Brain microvascular endothelial cell (primary cell): ENCODE results near the gene PBRM1.

ENCODE experiments used
- DNase-seq: peaks from one replicate; pipeline ENCODE4 v3.0.0-alpha.2; 2020
- H3K27ac ChIP-seq: fragments of 250-450 bp; sonication (Bioruptor Pico); 2 replicates; pipeline ENCODE4 v1.5.1; 2020; ENCODE audit warnings: mild to moderate bottlenecking, moderate library complexity
- H3K27me3 ChIP-seq: fragments of 250-450 bp; sonication (Bioruptor Pico); replicated peaks from 2 replicates; pipeline ENCODE4 v1.5.1; 2020; ENCODE audit warnings: mild to moderate bottlenecking
- H3K36me3 ChIP-seq: fragments of 250-450 bp; sonication (Bioruptor Pico); replicated peaks from 2 replicates; pipeline ENCODE4 v1.5.1; 2020; ENCODE audit warnings: mild to moderate bottlenecking
- H3K4me3 ChIP-seq: 2 replicates; pipeline ENCODE4 v1.5.1; 2011; ENCODE audit warnings: low read depth, mild to moderate bottlenecking, control low read depth, low read length, moderate library complexity
- in situ Hi-C: cut with HindIII; loops from 2 replicates; pipeline ENCODE4 v1.10.0; 2017; ENCODE audit warnings: low sequenced_read_pairs, low pct_ligation_motif_present
- TF ChIP-seq, protein P1 (sequence below): IDR thresholded peaks from 2 replicates; pipeline ENCODE4 v1.5.1; 2011; ENCODE audit warnings: low read depth, mild to moderate bottlenecking, moderate library complexity, low read length, control low read depth, inconsistent platforms; ENCODE audit errors: missing control alignments

Gene PBRM1

DNA sequence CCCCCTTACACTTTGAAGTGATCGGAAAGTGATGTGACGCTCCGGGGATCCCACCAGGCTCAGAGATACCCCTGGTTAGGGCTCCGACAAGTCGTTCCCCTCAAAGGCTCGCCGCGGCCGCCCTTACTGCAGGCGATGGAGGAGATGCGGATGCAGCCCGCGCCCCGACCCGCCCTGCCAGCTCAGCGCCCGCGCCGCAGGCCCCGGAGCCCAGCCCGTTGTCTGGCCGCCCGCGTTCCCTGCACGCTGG, 19.6 kb upstream of the PBRM1 start:
- Histone ChIP-seq H3K27ac (peak overlapping the region; percentile 97), H3K36me3 (peaks cover 3% of the 10 kb centered on the region), H3K4me3 (peak overlapping the region; percentile 96), H3K27me3 (no peaks in the 10 kb centered on the region)
- DNase-seq: no peak
- TF ChIP-seq, protein P1, sequence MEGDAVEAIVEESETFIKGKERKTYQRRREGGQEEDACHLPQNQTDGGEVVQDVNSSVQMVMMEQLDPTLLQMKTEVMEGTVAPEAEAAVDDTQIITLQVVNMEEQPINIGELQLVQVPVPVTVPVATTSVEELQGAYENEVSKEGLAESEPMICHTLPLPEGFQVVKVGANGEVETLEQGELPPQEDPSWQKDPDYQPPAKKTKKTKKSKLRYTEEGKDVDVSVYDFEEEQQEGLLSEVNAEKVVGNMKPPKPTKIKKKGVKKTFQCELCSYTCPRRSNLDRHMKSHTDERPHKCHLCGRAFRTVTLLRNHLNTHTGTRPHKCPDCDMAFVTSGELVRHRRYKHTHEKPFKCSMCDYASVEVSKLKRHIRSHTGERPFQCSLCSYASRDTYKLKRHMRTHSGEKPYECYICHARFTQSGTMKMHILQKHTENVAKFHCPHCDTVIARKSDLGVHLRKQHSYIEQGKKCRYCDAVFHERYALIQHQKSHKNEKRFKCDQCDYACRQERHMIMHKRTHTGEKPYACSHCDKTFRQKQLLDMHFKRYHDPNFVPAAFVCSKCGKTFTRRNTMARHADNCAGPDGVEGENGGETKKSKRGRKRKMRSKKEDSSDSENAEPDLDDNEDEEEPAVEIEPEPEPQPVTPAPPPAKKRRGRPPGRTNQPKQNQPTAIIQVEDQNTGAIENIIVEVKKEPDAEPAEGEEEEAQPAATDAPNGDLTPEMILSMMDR: no peak
- in situ Hi-C loops: no loop called here

DNA sequence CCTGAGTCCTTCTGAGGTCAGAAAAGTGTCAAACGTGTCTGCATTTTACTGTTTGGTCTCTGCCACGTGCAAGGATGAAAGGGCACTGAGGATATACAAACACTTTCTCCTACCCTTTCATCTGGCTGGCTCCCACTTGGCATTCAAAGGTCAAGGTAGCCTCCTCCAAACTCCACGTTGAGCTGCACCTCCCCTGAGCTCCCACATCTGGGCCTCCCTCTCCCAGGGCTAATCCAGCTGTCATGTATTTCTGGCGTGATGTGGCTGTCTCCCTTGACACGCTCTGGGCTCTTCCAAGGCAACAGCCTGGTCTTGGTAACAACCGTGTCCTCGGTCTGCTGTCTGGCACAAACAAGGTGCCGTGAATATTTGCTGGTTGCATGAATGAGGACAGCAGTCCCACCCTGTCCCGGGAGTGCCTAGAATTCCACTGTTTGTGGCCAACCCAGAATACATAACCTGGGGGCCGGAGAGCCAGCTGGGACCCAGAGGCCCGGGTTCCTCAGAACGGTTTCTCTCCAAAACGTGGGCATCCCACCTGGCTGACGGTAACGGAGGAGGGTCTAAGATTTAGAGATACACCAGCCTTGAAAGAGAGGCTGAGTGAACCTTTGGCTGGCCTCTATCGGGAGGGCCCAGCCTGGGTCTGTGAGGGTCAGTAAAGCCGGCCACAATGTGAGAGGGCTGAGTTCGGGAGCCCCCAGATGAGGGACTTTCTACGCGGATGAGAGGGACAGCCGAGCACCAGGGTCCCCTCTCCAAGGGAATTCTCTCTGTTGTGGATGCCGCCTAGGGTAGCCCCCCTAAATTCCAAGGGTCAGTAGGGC, 19.1 kb upstream of the PBRM1 start:
- in situ Hi-C loops: no loop called here
- TF ChIP-seq, protein P1: no peak
- no peaks in the 10 kb centered on the region for H3K27me3 ChIP-seq
- peaks cover 6% of the 10 kb centered on the region for H3K36me3 ChIP-seq
- peak overlapping the region; percentile 97 for H3K27ac ChIP-seq
- H3K4me3 ChIP-seq: peak overlapping the region; percentile 96
- DNase-seq: peak; percentile 12

DNA sequence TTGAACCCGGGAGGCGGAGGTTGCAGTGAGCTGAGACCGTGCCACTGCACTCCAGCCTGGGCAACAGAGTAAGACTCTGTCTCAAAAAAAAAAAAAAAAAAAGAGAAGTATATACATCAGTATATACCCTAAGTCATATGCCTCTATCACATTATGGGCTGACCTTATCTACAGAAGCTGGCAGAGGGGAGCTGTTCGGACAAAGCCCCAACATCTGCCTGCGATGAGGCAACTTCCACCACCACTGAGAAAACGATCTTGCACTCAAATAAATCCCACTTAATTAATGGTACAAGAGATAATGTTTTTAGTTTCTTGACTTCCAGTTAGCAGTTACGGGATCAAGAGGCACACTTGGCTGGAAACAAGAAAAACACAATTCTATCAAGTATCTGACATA, 17.6 kb upstream of the PBRM1 start:
- no peak overlapping the region for H3K27ac ChIP-seq
- in situ Hi-C loops: no loop called here
- DNase-seq: no peak

DNA sequence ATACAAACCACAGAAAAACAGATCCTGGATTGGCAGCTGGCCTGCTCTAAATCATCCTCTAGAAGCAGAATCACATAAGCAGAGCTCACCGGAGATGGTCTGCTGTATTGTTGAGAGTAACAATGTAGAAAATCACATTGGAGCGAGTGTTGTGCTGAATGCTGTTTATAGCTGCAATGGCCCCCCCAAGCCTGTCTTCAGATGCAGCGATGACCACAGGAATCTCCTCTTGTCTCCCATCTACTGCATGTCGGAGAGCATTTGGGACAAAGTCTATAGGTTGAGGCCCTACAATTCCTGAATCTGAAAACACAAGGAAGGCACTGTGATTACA, 11.9 kb upstream of the PBRM1 start:
- in situ Hi-C loops: no loop called here
- H3K27ac ChIP-seq: no peak overlapping the region
- DNase-seq: no peak
- TF ChIP-seq, protein P1: no peak
- H3K4me3 ChIP-seq: no peak overlapping the region
- no peaks in the 10 kb centered on the region for H3K27me3 ChIP-seq
- H3K36me3 ChIP-seq: peaks cover 61% of the 10 kb centered on the region

More for the DNA sequence above, 17.6 kb upstream of the PBRM1 start:
- Histone ChIP-seq H3K27me3 (no peaks in the 10 kb centered on the region), H3K36me3 (peaks cover 9% of the 10 kb centered on the region), H3K4me3 (no peak overlapping the region)
- TF ChIP-seq, protein P1: no peak

DNA sequence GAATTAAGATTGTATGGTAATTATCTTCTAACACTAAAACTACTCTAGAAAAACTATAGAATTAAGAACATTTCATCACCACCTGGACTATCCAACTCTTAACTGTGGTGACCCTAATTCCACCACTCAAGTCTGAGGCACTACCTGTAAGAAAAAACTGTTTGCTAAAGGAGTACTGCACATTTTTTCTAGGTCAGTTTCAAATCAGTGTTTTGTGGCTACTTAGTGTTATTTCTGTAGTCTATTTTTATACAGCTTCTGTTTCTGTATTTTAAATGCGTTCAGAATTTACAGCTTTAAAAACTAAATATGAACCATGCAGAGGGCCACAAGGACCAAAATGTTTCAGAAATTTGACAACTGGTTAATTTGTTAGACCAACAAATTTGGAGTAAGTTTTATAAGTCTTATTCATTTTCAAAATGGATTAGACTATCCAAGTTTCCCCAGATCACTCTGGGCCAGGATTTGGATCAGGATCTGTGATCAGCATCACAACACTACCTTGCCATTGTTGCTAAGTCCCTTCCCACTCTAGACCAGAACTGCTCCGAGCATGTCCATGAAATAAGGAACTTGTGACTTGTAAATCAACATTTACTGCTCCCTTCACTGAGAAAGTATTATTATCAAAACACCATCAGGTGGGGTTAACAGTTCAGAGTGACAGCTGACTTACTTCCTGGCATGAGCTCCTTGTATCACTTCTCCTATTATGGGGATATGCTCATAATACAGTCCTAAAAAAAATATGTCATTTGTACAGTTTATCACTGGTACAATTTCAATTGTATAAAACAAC, 11.3 kb upstream of the PBRM1 start:
- DNase-seq: no peak
- H3K27ac ChIP-seq: no peak overlapping the region
- H3K36me3 ChIP-seq: peaks cover 67% of the 10 kb centered on the region
- in situ Hi-C loops: no loop called here
- no peaks in the 10 kb centered on the region for H3K27me3 ChIP-seq
- TF ChIP-seq, protein P1: no peak
- no peak overlapping the region for H3K4me3 ChIP-seq
